SK-N-DZ (cell line): ENCODE data around the gene PCSK5.
"Not testable (repeated sequence)": the region's sequence is repeated elsewhere in the genome, so short reads cannot be mapped to it uniquely, and the experiment has no call there.

Source experiments
- DNase-seq: peaks from one replicate; pipeline ENCODE4 v3.0.0-alpha.2; 2015; ENCODE audit warnings: low spot score

PCSK5 gene

GRCh38 chr9:76310991-76311390, 420.5 kb downstream of the PCSK5 start:
- no peak for DNase-seq

GRCh38 chr9:76311537-76311936, 421.1 kb downstream of the PCSK5 start:
- DNase-seq = no peak

GRCh38 chr9:76313771-76314170, 423.3 kb downstream of the PCSK5 start:
- DNase-seq = no peak

GRCh38 chr9:76314321-76314720, 423.8 kb downstream of the PCSK5 start:
- DNase-seq = no peak

GRCh38 chr9:76316069-76316468, 425.6 kb downstream of the PCSK5 start:
- DNase-seq = no peak

GRCh38 chr9:76319466-76319865, 429.0 kb downstream of the PCSK5 start:
- not testable (repeated sequence) for DNase-seq

GRCh38 chr9:76321195-76321828, 430.8 kb downstream of the PCSK5 start:
- DNase-seq = no peak

GRCh38 chr9:76322810-76323209, 432.3 kb downstream of the PCSK5 start:
- DNase-seq = no peak

GRCh38 chr9:76323490-76323889, 433.0 kb downstream of the PCSK5 start:
- no peak for DNase-seq

GRCh38 chr9:76324030-76324429, 433.6 kb downstream of the PCSK5 start:
- not testable (repeated sequence) for DNase-seq

GRCh38 chr9:76330034-76330433, 439.6 kb downstream of the PCSK5 start:
- no peak for DNase-seq

GRCh38 chr9:76333388-76333787, 442.9 kb downstream of the PCSK5 start:
- DNase-seq = no peak

GRCh38 chr9:76333964-76334363, 443.5 kb downstream of the PCSK5 start:
- DNase-seq = peak; percentile 42

GRCh38 chr9:76336027-76336426, 445.6 kb downstream of the PCSK5 start:
- DNase-seq = no peak

- DNase-seq = no peak
These were observed 447.9 kb downstream of the PCSK5 start for GRCh38 chr9:76338418-76338817.

GRCh38 chr9:76341616-76342015, 451.1 kb downstream of the PCSK5 start:
- DNase-seq = no peak

GRCh38 chr9:76342201-76342600, 451.7 kb downstream of the PCSK5 start:
- no peak for DNase-seq

GRCh38 chr9:76342858-76343257, 452.4 kb downstream of the PCSK5 start:
- DNase-seq = no peak

GRCh38 chr9:76349865-76350264, 459.4 kb downstream of the PCSK5 start:
- no peak for DNase-seq

GRCh38 chr9:76351006-76351405, 460.5 kb downstream of the PCSK5 start:
- no peak for DNase-seq

- DNase-seq = no peak
These were observed 461.6 kb downstream of the PCSK5 start for GRCh38 chr9:76352026-76352620.

GRCh38 chr9:76353280-76353679, 462.8 kb downstream of the PCSK5 start:
- no peak for DNase-seq

- no peak for DNase-seq
These were observed 463.7 kb downstream of the PCSK5 start for GRCh38 chr9:76354221-76354620.

GRCh38 chr9:76355886-76356285, 465.4 kb downstream of the PCSK5 start:
- DNase-seq = no peak
